NB4 (cell line): Measurements from ENCODE around the gene ENTREP3.
"Not testable (repeated sequence)": the region's sequence is repeated elsewhere in the genome, so short reads cannot be mapped to it uniquely, and the experiment has no call there.

Experiments used
- DNase-seq: peaks from one replicate; pipeline ENCODE4 v3.0.0; 2010; ENCODE audit warnings: low read depth
- H3K4me3 ChIP-seq: one replicate; pipeline ENCODE4 v1.5.1; 2011; ENCODE audit warnings: mild to moderate bottlenecking, low read depth, low read length, moderate library complexity
- MYC ChIP-seq: IDR thresholded peaks from 2 replicates; pipeline ENCODE4 v1.6.1; 2011; ENCODE audit warnings: low read depth, low read length
- POLR2A ChIP-seq: IDR thresholded peaks from 2 replicates; pipeline ENCODE4 v1.6.1; 2011; ENCODE audit warnings: mild to moderate bottlenecking; ENCODE audit not compliant: insufficient read length; ENCODE audit errors: extremely low read depth
- TF ChIP-seq, protein P1 (sequence below): IDR thresholded peaks from 2 replicates; pipeline ENCODE4 v1.6.1; 2011; ENCODE audit warnings: low read depth, low read length
- TF ChIP-seq, protein P2 (sequence below): IDR thresholded peaks from one replicate; pipeline ENCODE4 v1.5.1; 2012; ENCODE audit warnings: low read depth, low read length

Gene ENTREP3

DNA sequence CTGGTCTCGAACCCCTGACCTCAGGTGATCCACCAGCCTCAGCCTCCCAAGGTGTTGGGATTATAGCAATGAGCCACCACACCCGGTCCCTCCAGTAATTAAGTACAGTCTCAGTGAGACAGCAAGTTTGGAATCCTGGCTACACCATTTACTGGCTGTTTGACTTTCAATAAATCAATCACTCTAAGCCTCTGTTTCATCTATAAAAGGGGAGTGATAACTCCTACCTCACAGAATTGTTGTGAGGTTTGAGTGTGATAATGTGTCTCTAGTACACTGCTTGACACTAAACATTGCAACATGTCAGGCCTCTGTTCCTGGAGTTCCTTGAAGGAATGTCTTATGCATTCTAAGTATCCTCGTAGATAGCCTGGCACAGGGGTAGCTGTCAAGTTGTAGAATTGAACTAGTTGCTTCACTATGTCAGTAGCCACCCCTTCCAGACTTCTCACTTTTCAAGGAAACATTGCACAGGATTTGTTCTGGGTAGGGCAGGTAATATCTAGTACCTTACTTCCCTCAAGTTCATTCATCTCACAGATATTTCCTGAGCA, 12.4 kb downstream of the ENTREP3 start:
- DNase-seq, result no peak
- peak overlapping the region; percentile 78 for H3K4me3 ChIP-seq
- no peak for TF ChIP-seq POLR2A
- TF ChIP-seq, protein P1, sequence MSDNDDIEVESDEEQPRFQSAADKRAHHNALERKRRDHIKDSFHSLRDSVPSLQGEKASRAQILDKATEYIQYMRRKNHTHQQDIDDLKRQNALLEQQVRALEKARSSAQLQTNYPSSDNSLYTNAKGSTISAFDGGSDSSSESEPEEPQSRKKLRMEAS, result no peak
- TF ChIP-seq, protein P2, sequence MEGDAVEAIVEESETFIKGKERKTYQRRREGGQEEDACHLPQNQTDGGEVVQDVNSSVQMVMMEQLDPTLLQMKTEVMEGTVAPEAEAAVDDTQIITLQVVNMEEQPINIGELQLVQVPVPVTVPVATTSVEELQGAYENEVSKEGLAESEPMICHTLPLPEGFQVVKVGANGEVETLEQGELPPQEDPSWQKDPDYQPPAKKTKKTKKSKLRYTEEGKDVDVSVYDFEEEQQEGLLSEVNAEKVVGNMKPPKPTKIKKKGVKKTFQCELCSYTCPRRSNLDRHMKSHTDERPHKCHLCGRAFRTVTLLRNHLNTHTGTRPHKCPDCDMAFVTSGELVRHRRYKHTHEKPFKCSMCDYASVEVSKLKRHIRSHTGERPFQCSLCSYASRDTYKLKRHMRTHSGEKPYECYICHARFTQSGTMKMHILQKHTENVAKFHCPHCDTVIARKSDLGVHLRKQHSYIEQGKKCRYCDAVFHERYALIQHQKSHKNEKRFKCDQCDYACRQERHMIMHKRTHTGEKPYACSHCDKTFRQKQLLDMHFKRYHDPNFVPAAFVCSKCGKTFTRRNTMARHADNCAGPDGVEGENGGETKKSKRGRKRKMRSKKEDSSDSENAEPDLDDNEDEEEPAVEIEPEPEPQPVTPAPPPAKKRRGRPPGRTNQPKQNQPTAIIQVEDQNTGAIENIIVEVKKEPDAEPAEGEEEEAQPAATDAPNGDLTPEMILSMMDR, result no peak
- TF ChIP-seq MYC, result no peak

DNA sequence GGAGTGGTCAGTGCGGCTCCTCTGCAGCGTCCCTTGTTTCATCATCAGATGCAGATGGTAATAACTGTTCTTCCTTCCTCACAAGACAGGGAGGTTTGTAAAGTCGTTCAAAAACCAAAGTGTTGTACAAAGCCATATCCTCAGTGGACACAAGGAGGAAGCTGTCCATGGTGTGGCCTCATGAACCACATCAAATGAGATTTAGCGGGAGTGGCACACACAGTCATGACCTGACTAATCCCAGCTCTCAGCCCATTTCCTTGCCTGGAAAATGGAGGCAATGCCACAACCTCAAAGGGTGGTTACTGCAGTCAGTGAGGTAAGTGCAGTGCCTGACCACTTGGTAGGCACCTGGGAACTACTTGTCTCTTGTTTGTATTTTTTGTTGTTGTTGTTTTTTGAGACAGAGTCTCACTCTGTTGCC, 13.4 kb downstream of the ENTREP3 start:
- DNase-seq, result peak; percentile 83
- TF ChIP-seq, protein P2, result no peak
- TF ChIP-seq, protein P1, result no peak
- no peak for TF ChIP-seq MYC
- TF ChIP-seq POLR2A, result no peak
- H3K4me3 ChIP-seq, result peak overlapping the region; percentile 18

DNA sequence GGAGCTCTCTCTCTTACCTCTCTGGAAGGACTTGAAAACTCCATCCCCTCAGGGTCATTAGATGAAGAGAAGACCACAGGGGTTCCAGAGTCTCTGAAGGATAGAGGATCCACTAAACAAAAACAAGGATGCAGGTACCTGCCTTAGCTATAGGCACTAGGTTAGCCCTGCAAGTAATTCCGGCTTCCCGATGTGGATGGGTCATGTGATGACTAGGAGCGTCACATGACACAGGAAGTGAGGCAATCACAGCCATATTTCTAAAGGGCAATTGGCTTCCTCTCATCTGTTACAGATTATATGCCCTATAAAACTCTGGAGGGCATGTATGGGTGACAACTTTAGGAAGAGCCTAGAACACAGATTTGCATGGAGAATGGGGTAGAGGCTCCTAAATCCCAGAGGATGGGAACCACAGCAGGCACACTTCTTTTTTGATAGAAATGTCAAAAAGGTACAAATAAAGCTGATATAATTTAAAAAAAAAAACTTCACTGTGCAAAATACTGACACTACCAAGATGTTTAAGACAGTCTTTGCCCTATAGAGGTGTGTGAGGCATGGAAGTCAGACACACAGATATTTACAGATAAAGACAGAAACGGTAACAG, 14.1 kb downstream of the ENTREP3 start:
- TF ChIP-seq, protein P1, result peak; percentile 95
- no peak for TF ChIP-seq POLR2A
- peak; percentile 47 for TF ChIP-seq MYC
- DNase-seq, result peak; percentile 86
- peak overlapping the region; percentile 70 for H3K4me3 ChIP-seq

DNA sequence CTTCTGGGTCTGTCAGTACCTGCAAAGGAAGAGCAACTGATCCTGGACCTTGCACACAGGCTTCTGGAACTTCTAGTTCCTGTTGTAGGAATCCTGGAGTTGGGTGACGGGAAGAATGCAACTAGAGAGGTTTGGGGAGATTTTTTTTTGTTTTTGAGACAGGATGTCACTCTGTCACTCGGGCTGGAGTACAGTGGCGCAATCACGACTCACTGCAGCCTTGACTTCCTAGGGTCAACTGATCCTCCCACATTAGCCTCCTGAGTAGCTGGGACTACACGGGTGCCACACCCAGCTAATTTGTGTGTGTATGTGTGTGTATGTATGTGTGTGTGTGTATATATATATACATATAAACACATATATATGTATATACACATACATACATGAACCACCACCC, 18.8 kb downstream of the ENTREP3 start:
- peak; percentile 70 for DNase-seq
- TF ChIP-seq, protein P2, result no peak
- TF ChIP-seq, protein P1, result no peak
- TF ChIP-seq POLR2A (no peak), MYC (no peak)
- H3K4me3 ChIP-seq, result no peak overlapping the region

DNA sequence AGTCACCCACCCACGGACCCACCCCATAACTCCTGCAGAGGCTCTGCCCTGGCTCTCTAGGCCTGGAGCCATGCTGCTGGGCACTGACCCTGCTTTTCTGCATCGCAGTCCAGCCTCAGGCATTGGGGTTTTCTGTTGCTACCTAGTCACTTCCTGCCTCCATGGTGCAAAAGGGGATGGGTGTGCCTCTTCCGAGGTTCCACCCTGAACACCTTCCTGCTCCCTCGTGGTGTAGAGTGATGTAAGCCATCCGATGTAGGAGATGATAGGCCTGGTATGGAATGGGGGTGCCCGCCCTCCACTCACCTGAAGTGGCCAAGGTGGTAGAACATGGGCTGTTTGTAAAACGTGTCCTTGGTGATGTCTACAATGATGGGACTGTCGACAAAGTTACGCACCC, 19.9 kb downstream of the ENTREP3 start:
- DNase-seq, H3K4me3 ChIP-seq: not testable (repeated sequence)

DNA sequence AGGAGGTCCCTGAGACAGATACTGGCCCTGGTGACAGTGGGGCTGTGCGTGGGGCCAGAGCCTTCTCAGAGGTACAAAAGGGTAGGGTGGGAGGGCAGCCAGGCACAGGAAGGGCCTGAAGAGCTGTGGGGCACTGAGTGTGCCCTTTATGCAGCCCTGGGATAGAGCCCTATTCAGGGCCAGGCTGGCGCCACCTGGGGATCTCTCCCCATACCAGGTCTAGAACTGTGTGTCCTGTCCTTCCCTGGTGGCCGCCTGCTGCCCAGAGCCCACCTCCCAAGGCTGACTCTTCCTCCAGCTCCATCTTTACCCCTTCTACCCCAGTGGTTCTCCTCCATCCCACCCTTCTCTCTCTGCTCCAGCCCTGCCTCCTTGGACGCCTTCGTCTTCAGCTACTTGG, 21.8 kb downstream of the ENTREP3 start:
- not testable (repeated sequence) for H3K4me3 ChIP-seq, DNase-seq

DNA sequence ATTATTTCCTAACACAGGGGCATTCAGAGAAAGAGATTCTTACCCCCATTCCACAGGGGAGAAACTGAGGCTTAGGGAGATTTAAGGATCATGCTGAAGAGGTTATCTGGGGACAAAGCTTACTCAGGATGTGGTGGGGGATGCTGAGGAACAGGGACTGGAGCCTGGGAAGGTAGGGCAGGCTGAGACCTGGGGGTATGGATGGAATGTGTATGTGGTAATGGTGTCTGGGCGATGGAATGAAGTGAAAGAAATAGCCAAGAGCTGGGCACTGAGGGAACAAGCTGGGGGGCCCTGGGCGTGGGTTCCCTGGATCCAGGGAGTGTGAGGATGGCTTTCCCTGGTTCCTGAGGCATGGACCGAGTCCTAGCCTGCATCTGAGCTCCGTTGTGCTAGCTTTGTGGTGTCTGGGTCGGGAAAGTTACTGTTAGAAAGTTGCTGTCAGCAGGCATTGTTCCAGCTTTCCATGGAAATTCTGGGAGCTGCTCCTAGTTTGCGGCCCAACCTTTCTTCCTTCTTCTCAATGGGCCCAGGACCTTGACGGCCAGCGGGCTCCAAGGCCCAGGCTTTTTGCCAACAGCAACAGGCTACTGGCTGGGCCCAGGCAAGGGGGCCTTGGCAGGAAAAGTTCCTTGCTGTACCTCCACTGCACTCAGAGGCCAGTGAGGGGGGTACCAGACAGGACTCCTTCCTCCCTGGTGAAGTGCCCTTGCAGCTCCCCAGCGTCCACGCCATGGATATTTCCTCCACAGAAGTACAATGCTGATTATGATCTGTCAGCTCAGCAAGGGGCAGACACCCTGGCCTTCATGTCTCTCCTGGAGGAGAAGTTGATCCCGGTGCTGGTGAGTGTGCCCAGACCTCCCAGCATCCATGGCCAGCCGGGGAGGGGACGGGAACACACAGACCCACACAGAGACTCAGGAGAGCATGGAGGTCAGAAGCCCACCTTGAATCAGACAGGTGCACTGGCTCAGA, 23.0 kb downstream of the ENTREP3 start:
- H3K4me3 ChIP-seq, DNase-seq: not testable (repeated sequence)

DNA sequence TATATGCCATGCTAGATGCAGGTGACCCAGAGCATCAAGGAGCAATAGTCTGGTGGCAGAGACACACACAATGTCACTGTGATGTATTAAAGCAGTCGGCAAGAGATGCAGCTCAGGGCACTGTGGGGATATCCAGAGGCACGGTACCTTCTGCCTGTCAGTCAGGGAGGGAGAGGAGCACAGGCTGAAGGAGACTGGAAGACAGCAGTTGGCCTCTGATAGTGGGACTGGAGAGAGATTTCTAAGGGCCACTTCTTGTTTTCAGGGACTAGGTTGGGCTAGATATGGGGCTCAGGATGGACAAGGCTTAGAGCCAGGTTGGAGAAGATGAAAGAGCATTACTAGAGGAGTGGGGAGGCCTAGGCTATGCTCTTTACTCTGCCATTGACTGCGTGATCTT, 24.0 kb downstream of the ENTREP3 start:
- not testable (repeated sequence) for DNase-seq, H3K4me3 ChIP-seq
